Lower lobe of right lung (tissue), 2 donors: ENCODE data around the gene GCDH. TPM values are rescaled to one million over a fixed set of nuclear protein-coding genes. Genes with fewer than 3 reads are reported as not detected.
"Not testable (repeated sequence)": the region's sequence is repeated elsewhere in the genome, so short reads cannot be mapped to it uniquely, and the experiment has no call there.

Source experiments
- ATAC-seq, 2 donors: fragments of 200-7000 bp; cut with Tn5 transposase; one replicate each; pipeline ENCODE4 v1.9.1; 2020 to 2022; ENCODE audit warnings: mild to moderate bottlenecking in 2 of 2, moderate library complexity in 2 of 2
- DNase-seq: peaks from one replicate; pipeline ENCODE4 v3.0.0-alpha.2; 2020
- H3K27ac ChIP-seq: fragments of 200-600 bp; one replicate; pipeline ENCODE4 v1.8.0; 2022
- H3K27me3 ChIP-seq: fragments of 200-600 bp; one replicate; pipeline ENCODE4 v1.8.0; 2022; ENCODE audit warnings: low read depth
- H3K36me3 ChIP-seq: fragments of 200-600 bp; one replicate; pipeline ENCODE4 v1.8.0; 2022; ENCODE audit warnings: mild to moderate bottlenecking
- H3K4me1 ChIP-seq: fragments of 200-600 bp; one replicate; pipeline ENCODE4 v1.8.0; 2022
- H3K4me3 ChIP-seq: fragments of 200-600 bp; one replicate; pipeline ENCODE4 v1.8.0; 2022; ENCODE audit warnings: mild to moderate bottlenecking
- H3K9me3 ChIP-seq: fragments of 200-600 bp; one replicate; pipeline ENCODE4 v1.8.0; 2022
- CTCF ChIP-seq: fragments of 200-600 bp; IDR thresholded peaks from one replicate; pipeline ENCODE4 v1.8.0; 2022; ENCODE audit warnings: antibody characterized with exemption, mild to moderate bottlenecking
- intact Hi-C: fragments of 100-400 bp; cut with DNase I; formaldehyde crosslinking; loops from one replicate; pipeline ENCODE4 v1.11.0; 2022
- long read RNA-seq: library from polyadenylated mRNA; unstranded; transcript quantifications from one replicate; pipeline ENCODE4 v2.0.0, GENCODE V29; 2021
- total RNA-seq: library from RNA; stranded (reverse); fragmentation: NEBNext Ultra II Directional; extraction: Animal tissue kit (Norgen Biotek cat#: 25700); gene quantifications from one replicate; pipeline ENCODE4 v1.2.1, GENCODE V29; 2021
- donor health status: DM: no; HTN: yes; CAD: no; lungs with severe emphysema.

GCDH gene
- 23.9 TPM for total RNA-seq
- long read RNA-seq, transcript GCDH-201 (12 exons, 1,956 nt): major isoform, 24 of 34 reads
- long read RNA-seq, partial matches to known transcripts: 5 of 34 reads
- long read RNA-seq, other reads (novel, unspliced or antisense): 5 of 34 reads

- H3K4me1 ChIP-seq: peaks cover 11% of the 10 kb centered on the region
- peak within 1 kb of the TSS; percentile 85 for H3K27ac ChIP-seq
- H3K27me3 ChIP-seq: peaks cover 1% of the 10 kb centered on the region
- peak; percentile 99 for DNase-seq
- peaks cover 26% of the 10 kb centered on the region for H3K36me3 ChIP-seq
- peak; percentile 98 for ATAC-seq
- peak within 1 kb of the TSS; percentile 96 for H3K4me3 ChIP-seq
- H3K9me3 ChIP-seq: no peaks in the 10 kb centered on the region
- intact Hi-C loops: no loop called here
- no peak for TF ChIP-seq CTCF
Observed at GRCh38 chr19:12890787-12891552, at the start of gene GCDH. GCDH (plus strand) TSS chr19:12891160; CDS start chr19:12891305, 145 bp downstream.

GRCh38 chr19:12842511-12842910 lies 48.4 kb upstream of the GCDH start:
- TF ChIP-seq CTCF: no peak
- peaks cover 88% of the 10 kb centered on the region for H3K27me3 ChIP-seq
- intact Hi-C loops: loop anchor here (10.0 kb wide), 1 partner anchor 78 kb away; no protein-coding TSS in a partner anchor
- H3K4me3 ChIP-seq: no peak overlapping the region
- no peak overlapping the region for H3K27ac ChIP-seq
- no peaks in the 10 kb centered on the region for H3K36me3 ChIP-seq
- DNase-seq: no peak
- no peaks in the 10 kb centered on the region for H3K9me3 ChIP-seq
- ATAC-seq: no peak
- H3K4me1 ChIP-seq: peaks cover 19% of the 10 kb centered on the region

- Histone ChIP-seq H3K4me3 (no peak overlapping the region), H3K27ac (no peak overlapping the region), H3K36me3 (no peaks in the 10 kb centered on the region), H3K9me3 (no peaks in the 10 kb centered on the region), H3K27me3 (peaks cover 82% of the 10 kb centered on the region), H3K4me1 (peaks cover 23% of the 10 kb centered on the region)
- DNase-seq: no peak
- no peak for ATAC-seq
- intact Hi-C loops: loop anchor here (10.0 kb wide), 1 partner anchor 79 kb away; no protein-coding TSS in a partner anchor
- TF ChIP-seq CTCF: no peak
Observed at GRCh38 chr19:12843328-12843727, 47.6 kb upstream of the GCDH start.

GRCh38 chr19:12843999-12844732 lies 46.8 kb upstream of the GCDH start:
- Histone ChIP-seq H3K4me3 (no peak overlapping the region), H3K9me3 (no peaks in the 10 kb centered on the region), H3K4me1 (peaks cover 17% of the 10 kb centered on the region), H3K27ac (no peak overlapping the region), H3K36me3 (no peaks in the 10 kb centered on the region), H3K27me3 (peaks cover 74% of the 10 kb centered on the region)
- ATAC-seq (no peak), DNase-seq (no peak)
- no peak for TF ChIP-seq CTCF
- intact Hi-C loops: loop anchor here (10.0 kb wide), 1 partner anchor 79 kb away; no protein-coding TSS in a partner anchor

- H3K9me3 ChIP-seq, H3K4me3 ChIP-seq, ATAC-seq, DNase-seq, H3K27ac ChIP-seq, H3K36me3 ChIP-seq, H3K4me1 ChIP-seq: not testable (repeated sequence)
- peaks cover 51% of the 10 kb centered on the region for H3K27me3 ChIP-seq
- intact Hi-C loops: loop anchor here (10.0 kb wide), 1 partner anchor 82 kb away; no protein-coding TSS in a partner anchor
Observed at GRCh38 chr19:12846613-12847012, 44.3 kb upstream of the GCDH start.
